Upper lobe of left lung (tissue), 4 donors: ENCODE results near the gene TSHZ1.

Experiments
- EP300 ChIP-seq, 4 donors: sonication (generic); formaldehyde crosslinking; IDR thresholded peaks; one replicate each; pipeline ENCODE4 v1.5.1; 2017; ENCODE audit warnings: antibody characterized with exemption in 4 of 4, control low read depth in 2 of 4
- POLR2AphosphoS5 ChIP-seq, 2 donors: sonication (generic); formaldehyde crosslinking; IDR thresholded peaks; one replicate each; pipeline ENCODE4 v1.5.1; 2017; ENCODE audit warnings: antibody characterized with exemption in 2 of 2
- TF ChIP-seq, protein P1 (sequence below), 6 experiments: fragments of 450-650 bp in 4 of 6; fragments of 200-600 bp in 2 of 6; sonication (generic) in 2 of 6; IDR thresholded peaks; one replicate each; pipeline ENCODE4 v1.5.1; 2016 to 2019; ENCODE audit warnings: antibody characterized with exemption in 6 of 6

DNA sequence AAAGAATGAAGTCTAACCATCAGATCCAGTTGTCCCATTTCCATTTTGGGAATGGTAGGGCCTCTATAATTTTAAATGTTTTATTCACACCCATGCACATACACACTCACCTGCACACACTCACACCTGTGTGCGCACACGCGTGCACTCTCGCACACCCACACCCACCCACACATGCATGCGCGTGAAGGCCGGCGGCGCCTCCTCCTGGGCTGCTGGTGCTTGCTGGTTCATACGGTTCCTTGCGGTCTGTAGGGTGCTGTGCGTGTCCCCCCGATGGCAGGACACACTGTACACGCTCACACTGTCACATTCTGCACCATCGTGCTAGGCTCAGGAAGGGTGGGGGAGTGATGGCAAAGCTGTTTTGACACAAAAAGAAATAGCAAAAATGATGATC lies 63.2 kb downstream of the TSHZ1 start:
- TF ChIP-seq, protein P1, sequence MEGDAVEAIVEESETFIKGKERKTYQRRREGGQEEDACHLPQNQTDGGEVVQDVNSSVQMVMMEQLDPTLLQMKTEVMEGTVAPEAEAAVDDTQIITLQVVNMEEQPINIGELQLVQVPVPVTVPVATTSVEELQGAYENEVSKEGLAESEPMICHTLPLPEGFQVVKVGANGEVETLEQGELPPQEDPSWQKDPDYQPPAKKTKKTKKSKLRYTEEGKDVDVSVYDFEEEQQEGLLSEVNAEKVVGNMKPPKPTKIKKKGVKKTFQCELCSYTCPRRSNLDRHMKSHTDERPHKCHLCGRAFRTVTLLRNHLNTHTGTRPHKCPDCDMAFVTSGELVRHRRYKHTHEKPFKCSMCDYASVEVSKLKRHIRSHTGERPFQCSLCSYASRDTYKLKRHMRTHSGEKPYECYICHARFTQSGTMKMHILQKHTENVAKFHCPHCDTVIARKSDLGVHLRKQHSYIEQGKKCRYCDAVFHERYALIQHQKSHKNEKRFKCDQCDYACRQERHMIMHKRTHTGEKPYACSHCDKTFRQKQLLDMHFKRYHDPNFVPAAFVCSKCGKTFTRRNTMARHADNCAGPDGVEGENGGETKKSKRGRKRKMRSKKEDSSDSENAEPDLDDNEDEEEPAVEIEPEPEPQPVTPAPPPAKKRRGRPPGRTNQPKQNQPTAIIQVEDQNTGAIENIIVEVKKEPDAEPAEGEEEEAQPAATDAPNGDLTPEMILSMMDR (IDR thresholded peaks at IDR 0.05), result no peak
- TF ChIP-seq POLR2AphosphoS5 (IDR thresholded peaks at IDR 0.05) (no peak), EP300 (IDR thresholded peaks at IDR 0.05) (no peak)
